GM20000 (cell line): ENCODE data around the gene VWA8.
"Not testable (repeated sequence)": the region's sequence is repeated elsewhere in the genome, so short reads cannot be mapped to it uniquely, and the experiment has no call there.

Experiments used
- DNase-seq: peaks from one replicate; pipeline ENCODE4 v3.0.0; 2012; ENCODE audit warnings: low spot score
- CTCF ChIP-seq: IDR thresholded peaks from 2 replicates; pipeline ENCODE4 v1.5.1; 2012; ENCODE audit warnings: mild to moderate bottlenecking, control low read depth; ENCODE audit errors: extremely low read depth, missing control alignments

VWA8 gene

GRCh38 chr13:41835871-41836270 is 125.0 kb downstream of the VWA8 start:
- TF ChIP-seq CTCF = no peak
- no peak for DNase-seq

- not testable (repeated sequence) for DNase-seq
Measured at GRCh38 chr13:41834697-41835096, 126.2 kb downstream of the VWA8 start.

- DNase-seq = no peak
- TF ChIP-seq CTCF = no peak
Measured at GRCh38 chr13:41833831-41834230, 127.1 kb downstream of the VWA8 start.

- no peak for DNase-seq
- no peak for TF ChIP-seq CTCF
Measured at GRCh38 chr13:41833201-41833600, 127.7 kb downstream of the VWA8 start.

GRCh38 chr13:41827507-41828213 is 133.2 kb downstream of the VWA8 start:
- TF ChIP-seq CTCF = no peak

GRCh38 chr13:41825691-41826090 is 135.2 kb downstream of the VWA8 start:
- no peak for TF ChIP-seq CTCF

More at GRCh38 chr13:41827507-41828213, 133.2 kb downstream of the VWA8 start:
- no peak for DNase-seq

DNA sequence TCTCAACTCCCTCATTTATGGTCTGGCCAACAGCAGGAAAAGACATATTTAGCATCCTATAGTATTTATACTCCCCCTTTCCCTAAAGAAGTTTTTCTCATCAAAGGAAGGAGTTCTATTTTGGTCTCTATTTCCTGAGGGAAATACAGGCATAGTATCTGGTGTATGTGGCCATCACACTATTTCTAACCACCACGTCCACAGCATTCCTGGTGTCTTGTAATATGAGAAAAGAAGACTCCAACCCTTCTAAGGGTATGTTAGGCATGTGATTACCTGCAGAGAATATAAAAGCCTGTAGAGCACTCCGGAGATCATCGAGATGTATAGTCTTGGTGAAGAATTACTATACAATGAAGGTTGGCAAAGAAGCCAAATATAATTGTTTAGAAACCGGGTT is 137.4 kb downstream of the VWA8 start:
- no peak for TF ChIP-seq CTCF
- DNase-seq = no peak

More at GRCh38 chr13:41825691-41826090, 135.2 kb downstream of the VWA8 start:
- DNase-seq = no peak

GRCh38 chr13:41822560-41822959 is 138.3 kb downstream of the VWA8 start:
- TF ChIP-seq CTCF = no peak
- DNase-seq = no peak
